Nephron progenitor cell (in vitro differentiated cells): Measurements from ENCODE around the gene PISD.

ENCODE experiments used
- DNase-seq: peaks from one replicate; pipeline ENCODE4 v3.0.0; 2021
- H3K27ac Mint-ChIP-seq: 2 replicates; pipeline ENCODE4 v1.8.0; 2021; ENCODE audit warnings: mild to moderate bottlenecking, moderate library complexity, mixed read lengths
- H3K27me3 Mint-ChIP-seq: 2 replicates; pipeline ENCODE4 v1.8.0; 2021; ENCODE audit warnings: mild to moderate bottlenecking, low read depth, mixed read lengths; ENCODE audit not compliant: poor library complexity
- H3K36me3 Mint-ChIP-seq: 2 replicates; pipeline ENCODE4 v1.8.0; 2021; ENCODE audit warnings: low read depth, mixed read lengths
- H3K4me1 Mint-ChIP-seq: 2 replicates; pipeline ENCODE4 v1.8.0; 2021; ENCODE audit warnings: mixed read lengths
- H3K4me3 Mint-ChIP-seq: 2 replicates; pipeline ENCODE4 v1.8.0; 2021; ENCODE audit warnings: mild to moderate bottlenecking, moderate library complexity, mixed read lengths
- H3K9me3 Mint-ChIP-seq: 2 replicates; pipeline ENCODE4 v1.8.0; 2021; ENCODE audit warnings: mild to moderate bottlenecking, moderate library complexity, mixed read lengths
- TF ChIP-seq, protein P1 (sequence below): fragments of 200-600 bp; sonication (generic); IDR thresholded peaks from 2 replicates; pipeline ENCODE4 v1.5.0; 2021; ENCODE audit warnings: antibody characterized with exemption

PISD gene

DNA sequence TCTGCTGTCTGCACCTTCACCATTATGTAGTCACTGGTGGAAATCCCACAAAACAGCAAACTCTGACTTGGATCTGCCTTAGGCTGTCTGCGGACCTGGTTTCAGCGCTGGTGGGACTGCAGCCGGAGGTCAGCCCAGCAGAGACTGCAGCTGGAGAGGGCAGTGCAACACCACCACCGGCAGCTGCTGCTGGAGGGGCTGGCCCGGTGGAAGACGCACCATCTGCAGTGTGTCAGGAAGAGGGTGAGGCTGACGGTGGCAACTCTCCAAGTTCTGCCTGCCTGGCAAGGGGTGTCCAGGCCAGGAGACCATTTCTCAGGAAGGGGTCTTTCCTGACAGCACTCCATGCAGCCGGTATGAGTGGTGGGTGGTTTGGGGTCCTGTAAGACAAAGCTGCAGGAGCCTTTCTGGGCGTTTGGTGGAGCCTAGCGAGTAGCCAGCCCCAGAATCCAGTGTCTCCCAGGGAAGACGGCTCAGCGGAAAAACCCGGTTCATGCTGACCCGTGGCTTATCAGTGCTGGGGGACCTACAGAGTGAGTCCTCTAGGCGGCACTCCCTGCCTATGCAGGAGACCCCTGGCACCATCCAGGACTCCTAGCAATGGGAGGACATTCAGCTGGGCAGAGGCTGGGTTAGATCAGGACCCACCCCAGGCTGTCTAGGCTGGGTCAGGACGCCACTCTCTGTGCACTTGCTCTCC, 50.8 kb downstream of the PISD start:
- TF ChIP-seq, protein P1, sequence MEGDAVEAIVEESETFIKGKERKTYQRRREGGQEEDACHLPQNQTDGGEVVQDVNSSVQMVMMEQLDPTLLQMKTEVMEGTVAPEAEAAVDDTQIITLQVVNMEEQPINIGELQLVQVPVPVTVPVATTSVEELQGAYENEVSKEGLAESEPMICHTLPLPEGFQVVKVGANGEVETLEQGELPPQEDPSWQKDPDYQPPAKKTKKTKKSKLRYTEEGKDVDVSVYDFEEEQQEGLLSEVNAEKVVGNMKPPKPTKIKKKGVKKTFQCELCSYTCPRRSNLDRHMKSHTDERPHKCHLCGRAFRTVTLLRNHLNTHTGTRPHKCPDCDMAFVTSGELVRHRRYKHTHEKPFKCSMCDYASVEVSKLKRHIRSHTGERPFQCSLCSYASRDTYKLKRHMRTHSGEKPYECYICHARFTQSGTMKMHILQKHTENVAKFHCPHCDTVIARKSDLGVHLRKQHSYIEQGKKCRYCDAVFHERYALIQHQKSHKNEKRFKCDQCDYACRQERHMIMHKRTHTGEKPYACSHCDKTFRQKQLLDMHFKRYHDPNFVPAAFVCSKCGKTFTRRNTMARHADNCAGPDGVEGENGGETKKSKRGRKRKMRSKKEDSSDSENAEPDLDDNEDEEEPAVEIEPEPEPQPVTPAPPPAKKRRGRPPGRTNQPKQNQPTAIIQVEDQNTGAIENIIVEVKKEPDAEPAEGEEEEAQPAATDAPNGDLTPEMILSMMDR, result no peak
- Mint-ChIP-seq H3K4me3 (no peak overlapping the region), H3K27me3 (no peaks in the 10 kb centered on the region), H3K36me3 (no peaks in the 10 kb centered on the region), H3K4me1 (peaks cover 19% of the 10 kb centered on the region), H3K9me3 (no peaks in the 10 kb centered on the region), H3K27ac (no peak overlapping the region)
- DNase-seq, result no peak

DNA sequence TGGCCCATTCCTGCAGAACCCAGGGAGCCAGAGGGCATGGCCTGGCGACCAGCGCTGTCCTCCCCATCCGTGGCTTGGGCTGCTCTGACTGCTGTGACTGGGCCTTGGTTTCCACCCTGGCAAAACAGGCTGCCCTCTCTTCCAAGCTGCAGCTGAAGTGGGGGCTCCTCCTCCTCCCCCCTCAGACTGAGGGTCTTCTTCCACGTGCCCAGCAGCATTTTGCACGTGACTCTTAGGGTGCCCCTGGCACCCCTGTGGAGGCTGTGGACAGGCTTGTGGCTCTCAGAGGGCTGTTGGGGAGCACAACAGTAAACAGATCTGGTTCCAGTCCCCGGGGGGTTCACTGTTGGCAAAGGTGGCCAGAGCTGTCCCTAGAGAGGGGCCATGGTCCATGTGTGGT, 51.4 kb downstream of the PISD start:
- H3K4me1 Mint-ChIP-seq, result peaks cover 13% of the 10 kb centered on the region
- H3K4me3 Mint-ChIP-seq, result no peak overlapping the region
- no peaks in the 10 kb centered on the region for H3K36me3 Mint-ChIP-seq
- no peaks in the 10 kb centered on the region for H3K27me3 Mint-ChIP-seq
- H3K27ac Mint-ChIP-seq, result no peak overlapping the region
- no peaks in the 10 kb centered on the region for H3K9me3 Mint-ChIP-seq
- DNase-seq, result no peak
- TF ChIP-seq, protein P1, result no peak

DNA sequence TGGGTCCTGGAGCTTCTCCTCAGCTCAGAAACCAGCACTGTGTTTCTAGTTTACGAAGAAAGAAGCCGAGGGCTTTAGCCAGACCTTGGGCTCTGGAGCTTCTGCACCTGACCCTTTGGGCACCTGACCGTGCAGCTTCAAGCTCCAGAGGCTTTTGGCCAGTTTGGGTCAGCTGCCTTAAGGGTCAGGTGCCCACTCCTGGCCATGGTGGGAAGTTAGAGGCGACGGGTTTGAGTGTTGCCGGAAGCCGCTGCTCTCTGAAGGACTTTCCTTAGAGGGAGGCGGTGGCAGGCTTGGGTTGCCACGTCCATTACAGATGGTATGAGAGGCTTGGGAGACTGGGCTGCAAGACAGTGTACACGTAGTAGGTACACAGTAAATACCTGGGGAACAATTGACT, 52.3 kb downstream of the PISD start:
- Mint-ChIP-seq H3K4me3 (no peak overlapping the region), H3K9me3 (no peaks in the 10 kb centered on the region), H3K4me1 (peaks cover 13% of the 10 kb centered on the region), H3K36me3 (no peaks in the 10 kb centered on the region), H3K27ac (peak overlapping the region; percentile 36), H3K27me3 (no peaks in the 10 kb centered on the region)
- DNase-seq, result no peak
- TF ChIP-seq, protein P1, result no peak

DNA sequence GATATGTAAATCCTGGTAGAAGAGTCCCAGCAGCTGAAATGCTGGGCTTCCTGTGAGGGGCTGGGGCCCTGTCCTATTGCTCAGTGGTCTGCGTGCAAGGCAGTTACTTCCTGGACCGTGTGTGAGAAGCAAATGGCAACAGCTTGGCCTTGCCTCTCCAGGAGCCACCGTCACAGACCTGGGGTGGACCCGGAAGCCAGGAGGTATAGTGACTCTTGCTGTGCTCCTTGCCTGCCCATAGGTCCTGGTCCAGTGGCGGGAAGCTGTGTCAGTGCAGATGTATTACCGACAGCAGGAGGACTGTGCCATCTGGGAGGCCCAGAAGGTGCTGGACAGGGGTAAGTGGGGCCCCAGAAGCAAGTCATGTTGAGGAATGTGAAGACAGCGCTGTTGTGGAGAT, 54.3 kb downstream of the PISD start:
- Mint-ChIP-seq H3K36me3 (no peaks in the 10 kb centered on the region), H3K4me1 (peaks cover 9% of the 10 kb centered on the region), H3K4me3 (no peak overlapping the region), H3K9me3 (no peaks in the 10 kb centered on the region), H3K27me3 (no peaks in the 10 kb centered on the region), H3K27ac (no peak overlapping the region)
- TF ChIP-seq, protein P1, result no peak
- no peak for DNase-seq

DNA sequence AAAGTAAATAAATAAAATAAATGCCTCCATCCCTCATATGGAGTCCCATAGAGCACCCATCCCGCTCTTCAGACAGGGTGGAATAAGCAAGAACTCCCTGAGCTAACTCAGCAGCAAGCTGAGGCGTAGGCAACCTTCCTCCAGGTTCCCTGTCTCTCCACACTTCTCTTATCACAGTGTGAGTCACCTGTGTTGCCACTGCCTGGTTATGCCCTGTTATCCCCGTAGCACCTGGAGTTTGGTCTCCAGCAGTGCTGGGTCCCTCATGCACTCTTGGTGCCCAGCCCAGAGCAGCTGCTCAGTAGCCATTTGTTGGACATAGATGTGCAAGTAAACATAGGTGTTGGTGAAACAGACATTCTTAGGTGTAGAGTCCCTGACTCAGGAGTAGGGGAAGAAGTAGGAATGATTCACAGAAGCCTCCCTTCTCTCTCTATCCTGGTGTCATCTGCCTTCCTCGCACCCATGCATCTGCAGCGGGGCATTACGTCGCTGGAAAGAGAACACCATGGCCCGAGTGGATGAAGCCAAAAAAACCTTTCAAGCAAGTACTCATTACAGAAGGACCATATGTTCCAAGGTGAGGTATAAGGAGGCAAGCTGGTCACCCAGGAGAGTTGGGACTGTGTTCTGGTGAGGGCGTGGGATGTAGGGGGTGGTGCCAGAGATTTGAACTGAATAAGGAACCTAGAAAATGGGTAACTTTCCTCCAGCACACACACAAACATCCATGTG, 56.0 kb downstream of the PISD start:
- Mint-ChIP-seq H3K4me3 (no peak overlapping the region), H3K4me1 (peaks cover 16% of the 10 kb centered on the region), H3K27ac (no peak overlapping the region), H3K36me3 (peaks cover 7% of the 10 kb centered on the region), H3K9me3 (no peaks in the 10 kb centered on the region), H3K27me3 (no peaks in the 10 kb centered on the region)
- TF ChIP-seq, protein P1, result no peak
- DNase-seq, result no peak
